OCI-LY1 (cell line): ENCODE data around the gene CDC6.

Experiments used
- H2AFZ ChIP-seq: fragments of 200-600 bp; sonication (generic), shearing (Covaris generic); 2 replicates; pipeline ENCODE4 v1.6.0; 2014; ENCODE audit warnings: antibody characterized with exemption, mild to moderate bottlenecking, low read length
- H3F3A ChIP-seq: fragments of 200-600 bp; sonication (generic), shearing (Covaris generic); 2 replicates; pipeline ENCODE4 v1.6.0; 2014; ENCODE audit warnings: mild to moderate bottlenecking, antibody characterized with exemption, low read length, moderate library complexity; ENCODE audit not compliant: insufficient read depth
- H3K27ac ChIP-seq: fragments of 200-600 bp; sonication (generic); 2 replicates; pipeline ENCODE4 v1.5.1; 2014; ENCODE audit warnings: low read length, mixed run types, mild to moderate bottlenecking, low read depth; ENCODE audit not compliant: poor library complexity, severe bottlenecking
- H3K27me3 ChIP-seq: fragments of 200-600 bp; sonication (generic); 2 replicates; pipeline ENCODE4 v1.6.0; 2014; ENCODE audit warnings: antibody characterized with exemption, mild to moderate bottlenecking, low read length, moderate library complexity; ENCODE audit not compliant: insufficient read depth
- H3K36me3 ChIP-seq: fragments of 200-600 bp; sonication (generic); 2 replicates; pipeline ENCODE4 v1.6.1; 2014; ENCODE audit warnings: mild to moderate bottlenecking, antibody characterized with exemption, low read length, moderate library complexity, mixed read lengths; ENCODE audit not compliant: insufficient read depth
- H3K4me1 ChIP-seq: fragments of 200-600 bp; sonication (generic); 2 replicates; pipeline ENCODE4 v1.5.1; 2014; ENCODE audit warnings: mild to moderate bottlenecking, low read length, moderate library complexity; ENCODE audit not compliant: insufficient read depth, severe bottlenecking
- H3K4me2 ChIP-seq: fragments of 200-600 bp; sonication (generic), shearing (Covaris generic); 2 replicates; pipeline ENCODE4 v1.6.1; 2014; ENCODE audit warnings: low read length
- H3K4me3 ChIP-seq: fragments of 200-600 bp; sonication (generic); 2 replicates; pipeline ENCODE4 v1.5.1; 2014; ENCODE audit warnings: low read length, low read depth, mild to moderate bottlenecking, mixed read lengths; ENCODE audit not compliant: poor library complexity, severe bottlenecking
- H3K79me2 ChIP-seq: fragments of 200-600 bp; shearing (Covaris generic); 2 replicates; pipeline ENCODE4 v1.6.1; 2016; ENCODE audit warnings: mixed run types, low read length, mixed read lengths; ENCODE audit not compliant: insufficient read depth
- H3K9ac ChIP-seq: fragments of 200-600 bp; sonication (generic), shearing (Covaris generic); 2 replicates; pipeline ENCODE4 v1.6.1; 2014; ENCODE audit warnings: mild to moderate bottlenecking, low read length, mixed read lengths
- H3K9me2 ChIP-seq: fragments of 200-600 bp; sonication (generic), shearing (Covaris generic); 2 replicates; pipeline ENCODE4 v1.6.1; 2014; ENCODE audit warnings: low read depth, mild to moderate bottlenecking, low read length, mixed read lengths
- H3K9me3 ChIP-seq: fragments of 200-600 bp; shearing (Covaris generic); 2 replicates; pipeline ENCODE4 v1.6.1; 2014; ENCODE audit warnings: low read length, mixed read lengths
- H4K20me1 ChIP-seq: fragments of 200-600 bp; sonication (generic), shearing (Covaris generic); 2 replicates; pipeline ENCODE4 v1.6.0; 2016; ENCODE audit warnings: mild to moderate bottlenecking, low read length; ENCODE audit not compliant: insufficient read depth
- EZH2 ChIP-seq: fragments of 200-600 bp; sonication (generic), shearing (Covaris generic); IDR thresholded peaks from 2 replicates; pipeline ENCODE4 v1.8.0; 2017; ENCODE audit warnings: borderline replicate concordance, mixed run types, mild to moderate bottlenecking, antibody characterized with exemption, low read length, moderate library complexity, mixed read lengths
- TF ChIP-seq, protein P1 (sequence below): fragments of 200-600 bp; sonication (generic), shearing (Covaris generic); IDR thresholded peaks from 2 replicates; pipeline ENCODE4 v1.5.1; 2017; ENCODE audit warnings: mild to moderate bottlenecking, antibody characterized with exemption, low read length, moderate library complexity, mixed read lengths

CDC6 gene

GRCh38 chr17:40265337-40265736 is 22.3 kb upstream of the CDC6 start:
- Histone ChIP-seq H3K27ac (no peak overlapping the region), H3K9ac (no peak overlapping the region), H3F3A (no peaks in the 10 kb centered on the region), H3K9me3 (no peaks in the 10 kb centered on the region), H3K27me3 (no peaks in the 10 kb centered on the region), H3K4me1 (no peaks in the 10 kb centered on the region), H3K4me3 (no peak overlapping the region), H3K4me2 (no peak overlapping the region), H2AFZ (no peak overlapping the region), H4K20me1 (no peaks in the 10 kb centered on the region), H3K9me2 (no peaks in the 10 kb centered on the region), H3K79me2 (no peaks in the 10 kb centered on the region), H3K36me3 (peaks cover 41% of the 10 kb centered on the region)
- TF ChIP-seq, protein P1, sequence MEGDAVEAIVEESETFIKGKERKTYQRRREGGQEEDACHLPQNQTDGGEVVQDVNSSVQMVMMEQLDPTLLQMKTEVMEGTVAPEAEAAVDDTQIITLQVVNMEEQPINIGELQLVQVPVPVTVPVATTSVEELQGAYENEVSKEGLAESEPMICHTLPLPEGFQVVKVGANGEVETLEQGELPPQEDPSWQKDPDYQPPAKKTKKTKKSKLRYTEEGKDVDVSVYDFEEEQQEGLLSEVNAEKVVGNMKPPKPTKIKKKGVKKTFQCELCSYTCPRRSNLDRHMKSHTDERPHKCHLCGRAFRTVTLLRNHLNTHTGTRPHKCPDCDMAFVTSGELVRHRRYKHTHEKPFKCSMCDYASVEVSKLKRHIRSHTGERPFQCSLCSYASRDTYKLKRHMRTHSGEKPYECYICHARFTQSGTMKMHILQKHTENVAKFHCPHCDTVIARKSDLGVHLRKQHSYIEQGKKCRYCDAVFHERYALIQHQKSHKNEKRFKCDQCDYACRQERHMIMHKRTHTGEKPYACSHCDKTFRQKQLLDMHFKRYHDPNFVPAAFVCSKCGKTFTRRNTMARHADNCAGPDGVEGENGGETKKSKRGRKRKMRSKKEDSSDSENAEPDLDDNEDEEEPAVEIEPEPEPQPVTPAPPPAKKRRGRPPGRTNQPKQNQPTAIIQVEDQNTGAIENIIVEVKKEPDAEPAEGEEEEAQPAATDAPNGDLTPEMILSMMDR = no peak
- no peak for TF ChIP-seq EZH2

- H3K27me3 ChIP-seq = no peaks in the 10 kb centered on the region
- no peaks in the 10 kb centered on the region for H3K9me2 ChIP-seq
- no peaks in the 10 kb centered on the region for H3K4me1 ChIP-seq
- no peak overlapping the region for H3K4me3 ChIP-seq
- H3K79me2 ChIP-seq = no peaks in the 10 kb centered on the region
- no peak overlapping the region for H2AFZ ChIP-seq
- no peaks in the 10 kb centered on the region for H3F3A ChIP-seq
- H3K4me2 ChIP-seq = no peak overlapping the region
- H4K20me1 ChIP-seq = no peaks in the 10 kb centered on the region
- peaks cover 38% of the 10 kb centered on the region for H3K36me3 ChIP-seq
- TF ChIP-seq, protein P1 = no peak
- TF ChIP-seq EZH2 = no peak
- H3K9ac ChIP-seq = no peak overlapping the region
- no peak overlapping the region for H3K27ac ChIP-seq
- no peaks in the 10 kb centered on the region for H3K9me3 ChIP-seq
Observed at GRCh38 chr17:40266882-40267281, 20.8 kb upstream of the CDC6 start.

GRCh38 chr17:40268141-40268712 is 19.5 kb upstream of the CDC6 start:
- no peak for TF ChIP-seq EZH2
- TF ChIP-seq, protein P1 = no peak
- Histone ChIP-seq H3F3A (no peaks in the 10 kb centered on the region), H2AFZ (no peak overlapping the region), H3K36me3 (peaks cover 28% of the 10 kb centered on the region), H3K27ac (no peak overlapping the region), H3K9ac (no peak overlapping the region), H3K4me2 (no peak overlapping the region), H3K4me3 (no peak overlapping the region), H3K27me3 (no peaks in the 10 kb centered on the region), H3K9me3 (no peaks in the 10 kb centered on the region), H3K79me2 (no peaks in the 10 kb centered on the region), H4K20me1 (no peaks in the 10 kb centered on the region), H3K4me1 (no peaks in the 10 kb centered on the region), H3K9me2 (no peaks in the 10 kb centered on the region)
